ENCODE results near the gene MYLK4. TPM values are rescaled to one million over a fixed set of nuclear protein-coding genes. Genes with fewer than 3 reads are reported as not detected.

The MYLK4 gene
- polyA plus RNA-seq, 1 donor: 11.2 TPM

- DNase-seq (ENCODE audit: low read depth): no peak
Measured at GRCh38 chr6:2708456-2708855, 42.3 kb downstream of the MYLK4 start.

- no peak for DNase-seq (ENCODE audit: low read depth)
Measured at GRCh38 chr6:2706558-2706957, 44.2 kb downstream of the MYLK4 start.

- no peak for DNase-seq (ENCODE audit: low read depth)
Measured at GRCh38 chr6:2705256-2705655, 45.5 kb downstream of the MYLK4 start.

- no peak for DNase-seq (ENCODE audit: low read depth)
Measured at GRCh38 chr6:2697291-2697690, 53.4 kb downstream of the MYLK4 start.

GRCh38 chr6:2695454-2696095 lies 55.1 kb downstream of the MYLK4 start:
- DNase-seq (ENCODE audit: low read depth): peak; percentile 45

GRCh38 chr6:2693231-2693630 lies 57.5 kb downstream of the MYLK4 start:
- DNase-seq (ENCODE audit: low read depth): no peak

GRCh38 chr6:2688401-2689064 lies 62.2 kb downstream of the MYLK4 start:
- no peak for DNase-seq (ENCODE audit: low read depth)

GRCh38 chr6:2687456-2687855 lies 63.3 kb downstream of the MYLK4 start:
- no peak for DNase-seq (ENCODE audit: low read depth)

GRCh38 chr6:2686515-2686914 lies 64.2 kb downstream of the MYLK4 start:
- DNase-seq (ENCODE audit: low read depth): no peak

GRCh38 chr6:2684766-2685754 lies 65.7 kb downstream of the MYLK4 start:
- DNase-seq (ENCODE audit: low read depth): no peak

- DNase-seq (ENCODE audit: low read depth): no peak
Measured at GRCh38 chr6:2684103-2684749, 66.5 kb downstream of the MYLK4 start.

GRCh38 chr6:2680264-2680922 lies 70.3 kb downstream of the MYLK4 start:
- DNase-seq (ENCODE audit: low read depth): no peak

- no peak for DNase-seq (ENCODE audit: low read depth)
Measured at GRCh38 chr6:2677080-2677593, 73.6 kb downstream of the MYLK4 start.

- DNase-seq (ENCODE audit: low read depth): no peak
Measured at GRCh38 chr6:2676048-2676447, 74.7 kb downstream of the MYLK4 start.

GRCh38 chr6:2674857-2675256 lies 75.9 kb downstream of the MYLK4 start:
- DNase-seq (ENCODE audit: low read depth): no peak

GRCh38 chr6:2669067-2669700 lies 81.5 kb downstream of the MYLK4 start:
- no peak for DNase-seq (ENCODE audit: low read depth)

GRCh38 chr6:2667617-2668016 lies 83.1 kb downstream of the MYLK4 start:
- no peak for DNase-seq (ENCODE audit: low read depth)

GRCh38 chr6:2666906-2667575 lies 83.7 kb downstream of the MYLK4 start:
- DNase-seq (ENCODE audit: low read depth): no peak

- DNase-seq (ENCODE audit: low read depth): no peak
Measured at GRCh38 chr6:2665146-2666070, 85.3 kb downstream of the MYLK4 start.

All from forelimb muscle (tissue), 1 donor.